T-cell (primary cell): ENCODE results near the gene ESRRG. TPM values are rescaled to one million over a fixed set of nuclear protein-coding genes. Genes with fewer than 3 reads are reported as not detected.

Source experiments
- ATAC-seq, 4 experiments: fragments of 200-7000 bp in 3 of 4; fragments of 150-1000 bp in 1 of 4; cut with Tn5 transposase; replicated peaks in 1 of 4; 1 replicate in 3 of 4; 2 replicates in 1 of 4; pipeline ENCODE4 v1.10.0; 2021; ENCODE audit warnings: moderate library complexity in 3 of 4, mild to moderate bottlenecking in 2 of 4, moderate number of reproducible peaks in 1 of 4
- CTCF ChIA-PET, 2 donors: fragments of 300-600 bp; sonication (Branson Sonifier 250); formaldehyde crosslinking; loops; one replicate each; lab custom pipeline; 2022; ENCODE audit warnings: antibody characterized with exemption in 2 of 2; lab: Charles Lee
- POLR2A ChIA-PET, 2 donors: fragments of 300-600 bp; sonication (Branson Sonifier 250); formaldehyde crosslinking; loops; one replicate each; lab custom pipeline; 2022; ENCODE audit warnings: antibody characterized with exemption in 2 of 2; lab: Charles Lee
- DNase-seq, 35 experiments: peaks; one replicate each; pipeline versions ENCODE4 v3.0.0 to v3.0.0-alpha.2; 2013 to 2023
- H3K27ac ChIP-seq: one replicate; pipeline ENCODE4 v1.5.1; 2013; ENCODE audit warnings: low read length
- H3K27me3 ChIP-seq, 2 experiments: replicated peaks in 1 of 2; 1 replicate in 1 of 2; 2 replicates in 1 of 2; pipeline versions ENCODE4 v1.6.1 to v1.7.0; 2013; ENCODE audit warnings: low read length in 1 of 2, mixed read lengths in 1 of 2; ENCODE audit not compliant: control insufficient read depth in 2 of 2, insufficient read depth in 2 of 2; ENCODE audit errors: extremely low read depth in 1 of 2
- H3K36me3 ChIP-seq, 2 donors: 1 replicate in 1 of 2; 2 replicates in 1 of 2; pipeline versions ENCODE4 v1.6.1 to v1.7.0; 2013; ENCODE audit warnings: low read length in 1 of 2; ENCODE audit not compliant: control insufficient read depth in 2 of 2, insufficient read depth in 1 of 2; ENCODE audit errors: extremely low read depth in 1 of 2
- H3K4me1 ChIP-seq, 2 experiments: 1 replicate in 1 of 2; 2 replicates in 1 of 2; pipeline versions ENCODE4 v1.6.1 to v1.7.0; 2013; ENCODE audit warnings: low read length in 2 of 2, mixed read lengths in 1 of 2; ENCODE audit not compliant: insufficient read depth in 2 of 2, control insufficient read depth in 1 of 2; ENCODE audit errors: extremely low read depth in 1 of 2
- H3K4me3 ChIP-seq, 2 donors: 1 replicate in 1 of 2; 2 replicates in 1 of 2; pipeline versions ENCODE4 v1.5.1 to v1.7.0; 2013; ENCODE audit warnings: mild to moderate bottlenecking in 2 of 2, low read length in 1 of 2, moderate library complexity in 1 of 2; ENCODE audit not compliant: control insufficient read depth in 1 of 2; ENCODE audit errors: extremely low read depth in 1 of 2
- H3K9me3 ChIP-seq: 2 replicates; pipeline ENCODE4 v1.7.0; 2013
- H3K27ac Mint-ChIP-seq, 2 donors: one replicate each; pipeline ENCODE4 v1.8.0; 2020 to 2021; ENCODE audit warnings: mild to moderate bottlenecking in 2 of 2, mixed read lengths in 2 of 2
- H3K27me3 Mint-ChIP-seq, 2 donors: one replicate each; pipeline ENCODE4 v1.8.0; 2021 to 2022; ENCODE audit warnings: mixed read lengths in 2 of 2
- H3K36me3 Mint-ChIP-seq: one replicate; pipeline ENCODE4 v1.8.0; 2021; ENCODE audit warnings: mixed read lengths
- H3K4me1 Mint-ChIP-seq, 3 donors: one replicate each; pipeline ENCODE4 v1.8.0; 2020 to 2022; ENCODE audit warnings: mixed read lengths in 3 of 3, mild to moderate bottlenecking in 1 of 3
- H3K4me3 Mint-ChIP-seq, 3 donors: one replicate each; pipeline ENCODE4 v1.8.0; 2020 to 2022; ENCODE audit warnings: mild to moderate bottlenecking in 3 of 3, mixed read lengths in 3 of 3, moderate library complexity in 3 of 3
- H3K9me3 Mint-ChIP-seq, 3 donors: one replicate each; pipeline ENCODE4 v1.8.0; 2020 to 2022; ENCODE audit warnings: mixed read lengths in 3 of 3
- WGBS: methylation state at CpG from one replicate; pipeline ENCODE4 v1.1.5; 2013; ENCODE audit warnings: missing lambda C conversion rate; ENCODE audit not compliant: insufficient coverage; 5-methylcytosine and 5-hydroxymethylcytosine counted together
- total RNA-seq, 35 experiments: library from RNA in 6 of 35; stranded (reverse) in 6 of 35; fragments of 120-200 nt in 1 of 35; gene quantifications; one replicate each; pipeline versions ENCODE4 v1.2.1 to v1.2.4 and lab custom pipeline; 2013 to 2026

ESRRG gene
- total RNA-seq, 5 donors from 2014 or later (not counting 1 experiment from before 2014, with no cell fraction given), result 0.13 TPM; not detected in 4

DNA sequence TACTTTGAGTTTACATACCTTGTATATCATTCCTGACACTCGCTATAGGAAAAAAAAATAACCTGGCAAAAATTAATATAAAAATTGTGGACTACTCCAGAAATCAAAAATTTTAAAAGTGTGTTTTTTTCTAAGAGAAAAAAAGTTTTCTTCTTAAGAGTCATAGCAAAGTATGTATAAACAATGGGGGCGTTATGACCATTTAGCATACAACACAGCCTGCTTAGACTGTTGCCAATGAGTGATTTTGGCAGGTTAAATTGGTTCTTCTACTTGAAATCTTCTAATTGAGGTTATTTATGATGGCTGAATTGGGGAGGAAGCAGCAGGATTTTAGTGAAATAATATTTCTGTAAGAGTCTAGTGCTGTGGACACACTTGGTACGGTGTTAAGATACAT, 169.5 kb downstream of the ESRRG start:
- POLR2A ChIA-PET, result no interaction called here
- no peak for ATAC-seq
- no peak overlapping the region for H3K27ac Mint-ChIP-seq
- Histone ChIP-seq H3K36me3 (no peaks in the 10 kb centered on the region), H3K9me3 (no peaks in the 10 kb centered on the region), H3K4me3 (no peak overlapping the region), H3K4me1 (no peaks in the 10 kb centered on the region), H3K27ac (no peak overlapping the region), H3K27me3 (no peaks in the 10 kb centered on the region)
- no CpG with 5 or more reads among the region's 3 CpGs for WGBS
- H3K27me3 Mint-ChIP-seq, result no peaks in the 10 kb centered on the region
- no peak for DNase-seq
- H3K36me3 Mint-ChIP-seq, result no peaks in the 10 kb centered on the region
- CTCF ChIA-PET, result no interaction called here
- H3K9me3 Mint-ChIP-seq, result peaks cover 2 to 13% (median 10%) of the 10 kb centered on the region in 3 donors
- H3K4me1 Mint-ChIP-seq, result no peaks in the 10 kb centered on the region
- no peak overlapping the region for H3K4me3 Mint-ChIP-seq

DNA sequence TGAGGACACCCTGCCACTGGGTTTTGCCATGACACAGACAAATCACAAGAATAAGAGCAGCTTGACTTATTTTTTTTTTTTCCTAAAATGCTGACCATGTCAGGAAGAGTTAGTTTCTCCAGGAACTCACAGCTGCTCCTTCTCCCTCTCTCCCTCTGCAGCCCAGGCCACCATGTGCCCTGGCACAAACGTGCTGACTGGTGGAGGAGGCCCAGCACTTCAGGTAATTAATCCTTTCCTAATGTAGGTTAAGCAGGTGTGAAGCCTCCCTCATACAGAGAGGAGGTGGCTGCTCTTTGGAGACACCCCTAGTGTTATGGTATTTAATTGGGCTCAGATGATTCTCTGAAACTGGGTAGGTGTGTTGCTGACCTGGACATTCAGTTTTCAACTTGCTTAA, 170.2 kb downstream of the ESRRG start:
- ATAC-seq, result no peak
- no peaks in the 10 kb centered on the region for H3K36me3 ChIP-seq
- no peak overlapping the region for H3K4me3 ChIP-seq
- WGBS, result no CpG with 5 or more reads among the region's 1 CpG
- Mint-ChIP-seq H3K36me3 (no peaks in the 10 kb centered on the region), H3K4me1 (no peaks in the 10 kb centered on the region), H3K27me3 (no peaks in the 10 kb centered on the region), H3K9me3 (peaks cover 2 to 13% (median 10%) of the 10 kb centered on the region in 3 donors), H3K27ac (no peak overlapping the region), H3K4me3 (no peak overlapping the region)
- no peaks in the 10 kb centered on the region for H3K27me3 ChIP-seq
- CTCF ChIA-PET, result interaction anchor here in 1 of 2 donors (0.6 kb wide), 1 partner anchor 1166 kb away, joined by 4 read pairs; no protein-coding TSS in a partner anchor
- no peak overlapping the region for H3K27ac ChIP-seq
- no peak for DNase-seq
- POLR2A ChIA-PET, result no interaction called here
- H3K9me3 ChIP-seq, result no peaks in the 10 kb centered on the region
- no peaks in the 10 kb centered on the region for H3K4me1 ChIP-seq

DNA sequence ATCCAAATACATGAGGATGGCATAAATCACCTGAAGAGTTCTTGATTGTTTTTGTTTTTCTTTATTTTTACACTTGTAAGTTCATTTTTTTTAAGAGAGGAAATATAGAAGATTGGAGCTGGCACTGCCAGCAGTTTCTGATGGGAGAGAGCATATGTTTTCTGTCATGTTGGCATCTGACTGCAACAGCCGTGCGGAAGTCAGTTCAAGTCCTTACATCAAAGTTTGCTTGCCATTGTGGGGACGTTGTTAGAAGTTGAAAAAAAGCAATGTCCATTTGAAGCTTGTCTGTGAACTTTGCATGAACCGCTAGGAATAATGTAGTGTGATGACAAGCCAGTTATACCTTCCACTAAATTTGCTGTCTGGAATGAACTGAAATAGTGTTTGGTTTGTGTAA, 173.4 kb downstream of the ESRRG start:
- 100% methylated on average over 2 of the region's 4 CpGs for WGBS

DNA sequence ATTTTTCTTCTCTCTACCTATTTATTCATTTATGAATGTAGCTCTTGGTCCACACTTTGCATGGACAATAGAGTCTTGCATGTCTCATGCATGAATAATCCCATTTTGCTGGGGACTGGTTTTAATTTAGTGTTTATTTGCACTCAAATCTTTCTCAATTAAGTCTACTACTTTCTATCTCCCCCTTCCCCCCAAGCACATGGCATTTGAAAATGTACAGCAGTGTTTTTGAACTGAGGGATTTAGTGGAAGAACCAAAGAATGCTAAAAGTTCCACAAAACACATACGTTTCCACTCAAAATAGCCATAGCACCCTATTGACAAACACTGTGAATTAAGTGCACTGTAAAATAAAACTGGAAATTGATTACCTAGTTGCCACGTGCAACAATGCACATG, 180.5 kb downstream of the ESRRG start:
- POLR2A ChIA-PET, result no interaction called here
- ATAC-seq (no peak), DNase-seq (no peak)
- no peak overlapping the region for H3K27ac ChIP-seq
- no peaks in the 10 kb centered on the region for H3K4me1 Mint-ChIP-seq
- no peaks in the 10 kb centered on the region for H3K36me3 ChIP-seq
- H3K9me3 ChIP-seq, result no peaks in the 10 kb centered on the region
- H3K27me3 Mint-ChIP-seq, result no peaks in the 10 kb centered on the region
- H3K27me3 ChIP-seq, result no peaks in the 10 kb centered on the region
- no peaks in the 10 kb centered on the region for H3K36me3 Mint-ChIP-seq
- no CpG with 5 or more reads among the region's 2 CpGs for WGBS
- no peak overlapping the region for H3K4me3 ChIP-seq
- H3K27ac Mint-ChIP-seq, result no peak overlapping the region
- no peaks in the 10 kb centered on the region for H3K4me1 ChIP-seq
- CTCF ChIA-PET, result no interaction called here
- no peak overlapping the region for H3K4me3 Mint-ChIP-seq
- peaks cover 0 to 10% (median 7%) of the 10 kb centered on the region in 3 donors for H3K9me3 Mint-ChIP-seq

More for the DNA sequence above, 173.4 kb downstream of the ESRRG start:
- H3K4me1 Mint-ChIP-seq, result no peaks in the 10 kb centered on the region
- no peaks in the 10 kb centered on the region for H3K36me3 Mint-ChIP-seq
- H3K4me1 ChIP-seq, result no peaks in the 10 kb centered on the region
- no peak for ATAC-seq
- no peak overlapping the region for H3K27ac ChIP-seq
- H3K9me3 ChIP-seq, result no peaks in the 10 kb centered on the region
- no peaks in the 10 kb centered on the region for H3K36me3 ChIP-seq
- no peak overlapping the region for H3K4me3 ChIP-seq
- H3K9me3 Mint-ChIP-seq, result peaks cover 9 to 16% (median 10%) of the 10 kb centered on the region in 3 donors
- no peak overlapping the region for H3K27ac Mint-ChIP-seq
- POLR2A ChIA-PET, result no interaction called here
- H3K4me3 Mint-ChIP-seq, result no peak overlapping the region
- DNase-seq, result no peak
- no peaks in the 10 kb centered on the region for H3K27me3 Mint-ChIP-seq
- CTCF ChIA-PET, result no interaction called here
- H3K27me3 ChIP-seq, result no peaks in the 10 kb centered on the region

DNA sequence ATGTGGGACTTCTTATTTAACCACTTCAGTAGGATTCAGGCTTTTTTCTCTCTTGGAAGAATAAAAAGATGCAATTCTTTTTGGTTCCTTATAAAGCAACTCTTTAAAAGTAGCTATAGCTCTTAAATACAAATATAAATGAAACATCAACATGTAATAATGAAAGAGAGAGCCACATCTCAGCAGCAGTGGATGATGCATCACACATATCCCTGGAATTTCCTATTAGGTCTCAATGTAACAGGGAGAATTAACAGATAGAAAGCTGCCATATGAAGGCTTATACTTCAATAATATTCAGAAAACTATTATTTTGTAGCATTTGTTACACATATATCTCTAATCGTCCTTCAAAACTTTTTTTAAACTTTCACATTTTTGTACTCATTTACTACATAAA, 181.0 kb downstream of the ESRRG start:
- no peak overlapping the region for H3K4me3 Mint-ChIP-seq
- WGBS, result no CpG with 5 or more reads among the region's 1 CpG
- H3K36me3 Mint-ChIP-seq, result no peaks in the 10 kb centered on the region
- DNase-seq (no peak), ATAC-seq (no peak)
- H3K36me3 ChIP-seq, result no peaks in the 10 kb centered on the region
- no peak overlapping the region for H3K27ac Mint-ChIP-seq
- CTCF ChIA-PET, result no interaction called here
- H3K9me3 ChIP-seq, result no peaks in the 10 kb centered on the region
- POLR2A ChIA-PET, result no interaction called here
- no peaks in the 10 kb centered on the region for H3K4me1 Mint-ChIP-seq
- no peaks in the 10 kb centered on the region for H3K4me1 ChIP-seq
- no peak overlapping the region for H3K4me3 ChIP-seq
- H3K27me3 ChIP-seq, result no peaks in the 10 kb centered on the region
- H3K27me3 Mint-ChIP-seq, result no peaks in the 10 kb centered on the region
- H3K27ac ChIP-seq, result no peak overlapping the region
- H3K9me3 Mint-ChIP-seq, result peaks cover 0 to 9% (median 9%) of the 10 kb centered on the region in 3 donors

DNA sequence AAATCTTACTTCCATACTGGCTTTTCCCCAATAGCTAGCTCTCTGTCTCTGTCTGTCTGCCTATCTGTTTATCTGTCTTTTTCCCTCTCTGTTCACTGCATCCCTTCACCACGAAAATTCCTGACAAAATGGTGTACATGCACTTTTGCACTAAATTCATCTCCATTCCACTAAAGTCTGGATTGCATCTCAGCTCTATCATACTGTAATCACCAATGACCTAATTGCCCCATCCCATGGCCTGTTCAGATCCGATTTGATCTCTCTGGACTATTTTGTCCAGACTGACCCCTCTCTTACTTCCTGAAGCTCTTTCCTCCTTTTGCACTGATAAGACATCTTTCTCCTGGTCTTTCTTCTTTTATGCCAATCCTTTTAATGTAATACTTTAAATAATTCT, 187.5 kb downstream of the ESRRG start:
- Histone ChIP-seq H3K27ac (no peak overlapping the region), H3K27me3 (no peaks in the 10 kb centered on the region), H3K4me3 (no peak overlapping the region), H3K4me1 (no peaks in the 10 kb centered on the region), H3K9me3 (no peaks in the 10 kb centered on the region), H3K36me3 (no peaks in the 10 kb centered on the region)
- ATAC-seq (no peak), DNase-seq (no peak)
- Mint-ChIP-seq H3K4me1 (peaks cover 0 to 2% (median 0%) of the 10 kb centered on the region in 3 donors), H3K27me3 (no peaks in the 10 kb centered on the region), H3K36me3 (no peaks in the 10 kb centered on the region), H3K4me3 (no peak overlapping the region), H3K27ac (no peak overlapping the region), H3K9me3 (peaks cover 3 to 21% (median 13%) of the 10 kb centered on the region in 3 donors)
- WGBS, result 45% methylated on average over 2 of the region's 2 CpGs
- ChIA-PET POLR2A (no interaction called here), CTCF (interaction anchor here in 1 of 2 donors (1.0 kb wide), 1 partner anchor 10 kb away, joined by 5 read pairs; no protein-coding TSS in a partner anchor)

DNA sequence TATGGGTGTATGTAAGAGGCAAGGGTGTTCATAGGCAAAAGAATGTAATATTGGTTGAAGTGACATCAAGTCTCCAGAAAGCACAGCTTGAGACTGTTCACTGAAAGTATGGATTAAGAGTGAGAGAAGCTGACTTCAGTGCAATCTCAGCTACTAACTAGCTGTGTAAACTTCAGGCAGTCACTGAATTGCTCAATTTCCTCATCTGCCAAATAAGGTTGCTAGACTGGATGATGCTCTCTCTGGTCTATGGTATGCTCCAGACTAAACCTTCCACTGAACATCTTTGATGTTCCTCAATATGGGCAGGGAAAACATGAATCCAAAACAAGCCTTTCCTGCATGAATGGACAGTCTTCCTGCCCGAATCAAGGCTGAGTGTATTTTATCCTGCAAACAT, 188.2 kb downstream of the ESRRG start:
- Histone ChIP-seq H3K36me3 (no peaks in the 10 kb centered on the region), H3K4me3 (no peak overlapping the region), H3K9me3 (no peaks in the 10 kb centered on the region), H3K4me1 (no peaks in the 10 kb centered on the region), H3K27ac (no peak overlapping the region), H3K27me3 (no peaks in the 10 kb centered on the region)
- ATAC-seq (no peak), DNase-seq (no peak)
- H3K27me3 Mint-ChIP-seq, result no peaks in the 10 kb centered on the region
- H3K4me1 Mint-ChIP-seq, result peaks cover 0 to 2% (median 0%) of the 10 kb centered on the region in 3 donors
- CTCF ChIA-PET, result no interaction called here
- POLR2A ChIA-PET, result no interaction called here
- peaks cover 3 to 21% (median 13%) of the 10 kb centered on the region in 3 donors for H3K9me3 Mint-ChIP-seq
- no peaks in the 10 kb centered on the region for H3K36me3 Mint-ChIP-seq
- no CpG with 5 or more reads among the region's 1 CpG for WGBS
- no peak overlapping the region for H3K27ac Mint-ChIP-seq
- H3K4me3 Mint-ChIP-seq, result no peak overlapping the region
